NT2/D1 (cell line): ENCODE data around the gene APP.

ENCODE experiments used
- SUZ12 ChIP-seq: IDR thresholded peaks from 2 replicates; pipeline ENCODE4 v1.6.1; 2011; ENCODE audit not compliant: insufficient read length, insufficient read depth; ENCODE audit errors: extremely low read depth
- YY1 ChIP-seq: IDR thresholded peaks from 2 replicates; pipeline ENCODE4 v1.6.1; 2011; ENCODE audit not compliant: insufficient read length, insufficient read depth
- ZNF274 ChIP-seq: IDR thresholded peaks from 2 replicates; pipeline ENCODE4 v1.6.1; 2011; ENCODE audit warnings: mild to moderate bottlenecking, low read depth, low read length

DNA sequence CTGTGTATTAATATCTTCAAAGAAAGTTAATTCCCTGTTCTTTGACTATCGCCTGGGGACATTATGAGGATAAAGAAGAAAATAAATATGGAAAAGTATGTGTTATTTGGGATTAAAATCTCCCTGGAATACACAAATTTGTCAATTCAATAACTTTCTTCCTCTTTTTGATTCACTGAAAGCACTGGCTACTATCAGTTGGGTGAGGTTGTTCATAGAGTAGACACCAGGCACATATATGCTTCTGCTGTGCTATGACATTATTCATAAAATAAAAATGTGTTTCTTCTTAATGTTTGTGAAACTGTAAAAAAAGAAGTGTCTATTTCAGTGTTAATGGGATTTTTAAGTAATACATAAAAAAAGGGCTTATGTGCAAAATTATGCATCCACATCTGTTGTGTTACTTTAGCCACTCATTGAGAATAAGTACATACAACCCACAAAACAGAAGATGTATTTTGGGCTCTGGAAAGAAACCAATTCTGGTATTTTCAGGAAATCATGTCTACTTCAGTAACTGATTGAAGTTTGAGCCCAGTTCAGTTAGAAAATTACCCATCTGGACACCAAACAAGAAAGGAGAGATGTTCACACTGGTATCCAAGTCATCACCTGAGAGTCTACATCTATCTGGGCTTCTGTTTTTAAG lies 266.4 kb downstream of the APP start:
- TF ChIP-seq ZNF274: no peak
- TF ChIP-seq YY1: no peak
- no peak for TF ChIP-seq SUZ12
